ENCODE results near the gene ABCB10.
"Not testable (repeated sequence)": the region's sequence is repeated elsewhere in the genome, so short reads cannot be mapped to it uniquely, and the experiment has no call there.

ABCB10 gene

GRCh38 chr1:229536982-229537381 is 21.5 kb downstream of the ABCB10 start:
- DNase-seq (ENCODE audit: low spot score), result no peak

- DNase-seq (ENCODE audit: low spot score), result no peak
Measured at GRCh38 chr1:229535230-229535629, 23.3 kb downstream of the ABCB10 start.

- no peak for DNase-seq (ENCODE audit: low spot score)
Measured at GRCh38 chr1:229531326-229531725, 27.2 kb downstream of the ABCB10 start.

- no peak for DNase-seq (ENCODE audit: low spot score)
Measured at GRCh38 chr1:229529639-229530038, 28.9 kb downstream of the ABCB10 start.

- DNase-seq (ENCODE audit: low spot score), result no peak
Measured at GRCh38 chr1:229526695-229527094, 31.8 kb downstream of the ABCB10 start.

- no peak for DNase-seq (ENCODE audit: low spot score)
Measured at GRCh38 chr1:229523052-229523451, 35.5 kb downstream of the ABCB10 start.

- peak; percentile 75 for DNase-seq (ENCODE audit: low spot score)
Measured at GRCh38 chr1:229514578-229515275, 43.8 kb downstream of the ABCB10 start.

- DNase-seq (ENCODE audit: low spot score), result not testable (repeated sequence)
Measured at GRCh38 chr1:229511625-229512024, 46.9 kb downstream of the ABCB10 start.

- not testable (repeated sequence) for DNase-seq (ENCODE audit: low spot score)
Measured at GRCh38 chr1:229511201-229511600, 47.3 kb downstream of the ABCB10 start.

- no peak for DNase-seq (ENCODE audit: low spot score)
Measured at GRCh38 chr1:229509576-229509975, 48.9 kb downstream of the ABCB10 start.

GRCh38 chr1:229508823-229509337 is 49.6 kb downstream of the ABCB10 start:
- no peak for DNase-seq (ENCODE audit: low spot score)

GRCh38 chr1:229507951-229508822 is 50.3 kb downstream of the ABCB10 start, which contains the start of gene NUP133:
Gene NUP133 (minus strand): TSS chr1:229508341. CDS start chr1:229508249, 92 bp downstream.
- peak; percentile 92 for DNase-seq (ENCODE audit: low spot score)

GRCh38 chr1:229507502-229507901 is 51.0 kb downstream of the ABCB10 start:
- DNase-seq (ENCODE audit: low spot score), result no peak

GRCh38 chr1:229506633-229507032 is 51.9 kb downstream of the ABCB10 start:
- DNase-seq (ENCODE audit: low spot score), result no peak

- DNase-seq (ENCODE audit: low spot score), result no peak
Measured at GRCh38 chr1:229495782-229496181, 62.7 kb downstream of the ABCB10 start.

GRCh38 chr1:229487181-229487580 is 71.3 kb downstream of the ABCB10 start:
- DNase-seq (ENCODE audit: low spot score), result no peak

GRCh38 chr1:229485318-229485717 is 73.2 kb downstream of the ABCB10 start:
- DNase-seq (ENCODE audit: low spot score), result no peak

- no peak for DNase-seq (ENCODE audit: low spot score)
Measured at GRCh38 chr1:229482511-229482910, 76.0 kb downstream of the ABCB10 start.

- DNase-seq (ENCODE audit: low spot score), result no peak
Measured at GRCh38 chr1:229480495-229480894, 78.0 kb downstream of the ABCB10 start.

GRCh38 chr1:229479660-229480399 is 78.7 kb downstream of the ABCB10 start:
- no peak for DNase-seq (ENCODE audit: low spot score)

- no peak for DNase-seq (ENCODE audit: low spot score)
Measured at GRCh38 chr1:229478852-229479251, 79.7 kb downstream of the ABCB10 start.

- not testable (repeated sequence) for DNase-seq (ENCODE audit: low spot score)
Measured at GRCh38 chr1:229475859-229476258, 82.6 kb downstream of the ABCB10 start.

All from hepatic stellate cell (primary cell).